Posterior cingulate gyrus (tissue), 11 donors: Measurements from ENCODE around the gene GYS2.
"Not testable (repeated sequence)": the region's sequence is repeated elsewhere in the genome, so short reads cannot be mapped to it uniquely, and the experiment has no call there.

Source experiments
- DNase-seq, 10 donors: peaks; one replicate each; pipeline versions ENCODE4 v3.0.0 to v3.0.0-alpha.2; 2020 to 2021; ENCODE audit warnings: mixed read lengths in 3 of 10
- intact Hi-C: fragments of 100-400 bp; cut with DNase I; formaldehyde crosslinking; loops from one replicate; pipeline ENCODE4 v1.15.1; 2023

The GYS2 gene

GRCh38 chr12:21604245-21605101, at the start of gene GYS2:
Gene GYS2, minus strand, starts transcription at chr12:21604847. Its CDS starts 255 bp downstream, at chr12:21604592.
- no peak for DNase-seq
- intact Hi-C loops, result no loop called here

GRCh38 chr12:21651821-21652220, 47.2 kb upstream of the GYS2 start:
- no peak for DNase-seq
- intact Hi-C loops, result no loop called here

- DNase-seq, result no peak
- intact Hi-C loops, result no loop called here
Measured at GRCh38 chr12:21650997-21651396, 46.4 kb upstream of the GYS2 start.

GRCh38 chr12:21649034-21649433, 44.4 kb upstream of the GYS2 start:
- DNase-seq, result no peak
- intact Hi-C loops, result no loop called here

- intact Hi-C loops, result no loop called here
- no peak for DNase-seq
Measured at GRCh38 chr12:21648378-21648777, 43.7 kb upstream of the GYS2 start.

- intact Hi-C loops, result no loop called here
- DNase-seq, result no peak
Measured at GRCh38 chr12:21647179-21647578, 42.5 kb upstream of the GYS2 start.

- DNase-seq, intact Hi-C loops: not testable (repeated sequence)
Measured at GRCh38 chr12:21645041-21645500, 40.4 kb upstream of the GYS2 start.

- intact Hi-C loops, result no loop called here
- DNase-seq, result no peak
Measured at GRCh38 chr12:21644516-21644915, 39.9 kb upstream of the GYS2 start.

- no peak for DNase-seq
- intact Hi-C loops, result no loop called here
Measured at GRCh38 chr12:21643758-21644157, 39.1 kb upstream of the GYS2 start.

GRCh38 chr12:21642707-21643389, 38.2 kb upstream of the GYS2 start:
- intact Hi-C loops, result no loop called here
- no peak for DNase-seq

GRCh38 chr12:21638054-21638891, 33.6 kb upstream of the GYS2 start:
- intact Hi-C loops, result no loop called here
- no peak for DNase-seq

- no peak for DNase-seq
- intact Hi-C loops, result no loop called here
Measured at GRCh38 chr12:21634245-21634644, 29.6 kb upstream of the GYS2 start.

GRCh38 chr12:21631367-21631766, 26.7 kb upstream of the GYS2 start:
- intact Hi-C loops, result no loop called here
- DNase-seq, result no peak

- intact Hi-C loops, result no loop called here
- no peak for DNase-seq
Measured at GRCh38 chr12:21627924-21628323, 23.3 kb upstream of the GYS2 start.

GRCh38 chr12:21618566-21618965, 13.9 kb upstream of the GYS2 start:
- no peak for DNase-seq
- intact Hi-C loops, result no loop called here

GRCh38 chr12:21617030-21617429, 12.4 kb upstream of the GYS2 start:
- DNase-seq, result no peak
- intact Hi-C loops, result no loop called here

- no peak for DNase-seq
- intact Hi-C loops, result no loop called here
Measured at GRCh38 chr12:21615431-21615830, 10.8 kb upstream of the GYS2 start.

GRCh38 chr12:21614506-21614905, 9.9 kb upstream of the GYS2 start:
- no peak for DNase-seq
- intact Hi-C loops, result no loop called here

GRCh38 chr12:21613931-21614330, 9.3 kb upstream of the GYS2 start:
- no peak for DNase-seq
- intact Hi-C loops, result no loop called here

- intact Hi-C loops, result no loop called here
- no peak for DNase-seq
Measured at GRCh38 chr12:21608196-21608595, 3.5 kb upstream of the GYS2 start.

GRCh38 chr12:21607701-21608100, 3.1 kb upstream of the GYS2 start:
- intact Hi-C loops, result loop anchor here (1.0 kb wide), 1 partner anchor 73 kb away; no protein-coding TSS in a partner anchor
- DNase-seq, result no peak
